HEK293 (cell line): ENCODE results near the gene COL25A1.
A peak's percentile ranks its signal among the peaks of the same experiment; 100 is the strongest.
"Not testable (repeated sequence)": the region's sequence is repeated elsewhere in the genome, so short reads cannot be mapped to it uniquely, and the experiment has no call there.

Source experiments
- CTCF ChIA-PET: fragments of 350-600 bp; formaldehyde crosslinking; extraction: SDS; loops from one replicate; lab custom pipeline; 2021; ENCODE audit warnings: antibody characterized with exemption; lab: Yijun Ruan, JAX
- POLR2A ChIA-PET: fragments of 300-600 bp; formaldehyde crosslinking; extraction: SDS; loops from one replicate; lab custom pipeline; 2020; ENCODE audit warnings: antibody characterized with exemption, inconsistent platforms; lab: Yijun Ruan, JAX
- H3K27ac ChIP-seq: fragments of 200-500 bp; sonication (Bioruptor generic); 2 replicates; pipeline ENCODE4 v1.5.1; 2014; ENCODE audit warnings: low read depth, low read length, control low read depth, inconsistent platforms; ENCODE audit errors: extremely low read depth
- H3K36me3 ChIP-seq, 2 experiments: fragments of 200-500 bp in 1 of 2; sonication (Bioruptor generic) in 1 of 2; 1 replicate in 1 of 2; 2 replicates in 1 of 2; pipeline ENCODE4 v1.5.1; 2014 to 2017; ENCODE audit warnings: inconsistent platforms in 2 of 2, low read length in 2 of 2; ENCODE audit not compliant: control insufficient read depth in 2 of 2, insufficient read depth in 1 of 2
- H3K4me1 ChIP-seq: fragments of 200-500 bp; sonication (Bioruptor generic); 2 replicates; pipeline ENCODE4 v1.5.1; 2014; ENCODE audit warnings: mild to moderate bottlenecking, low read length, inconsistent platforms; ENCODE audit not compliant: control insufficient read depth, insufficient read depth
- H3K4me3 ChIP-seq: 2 replicates; pipeline ENCODE4 v1.5.1; 2011; ENCODE audit warnings: low read depth, mild to moderate bottlenecking, control low read depth, low read length, moderate library complexity
- H3K9me3 ChIP-seq: fragments of 200-500 bp; sonication (Bioruptor generic); 2 replicates; pipeline ENCODE4 v1.5.1; 2014; ENCODE audit warnings: low read depth, low read length, inconsistent platforms; ENCODE audit not compliant: control insufficient read depth, insufficient read depth
- BCL11B ChIP-seq: fragments of 450-650 bp; formaldehyde crosslinking; IDR thresholded peaks from 2 replicates; pipeline ENCODE4 v1.5.1; 2016; ENCODE audit warnings: low read depth, missing biosample characterization, missing genetic modification characterization
- GFI1B ChIP-seq: fragments of 450-650 bp; formaldehyde crosslinking; IDR thresholded peaks from 2 replicates; pipeline ENCODE4 v1.5.1; 2016; ENCODE audit warnings: missing biosample characterization, missing genetic modification characterization
- HOXA7 ChIP-seq: sonication (generic); formaldehyde crosslinking; IDR thresholded peaks from 2 replicates; pipeline ENCODE4 v1.8.1; 2022; ENCODE audit warnings: missing genetic modification reagents, borderline replicate concordance
- KLF10 ChIP-seq: fragments of 450-650 bp; IDR thresholded peaks from 2 replicates; pipeline ENCODE4 v1.5.1; 2018; ENCODE audit warnings: missing biosample characterization, mild to moderate bottlenecking, missing genetic modification characterization
- KLF8 ChIP-seq: fragments of 450-650 bp; formaldehyde crosslinking; IDR thresholded peaks from 2 replicates; pipeline ENCODE4 v1.5.1; 2016; ENCODE audit warnings: missing biosample characterization, missing genetic modification characterization
- REPIN1 ChIP-seq: fragments of 450-650 bp; formaldehyde crosslinking; IDR thresholded peaks from 2 replicates; pipeline ENCODE4 v1.5.1; 2017; ENCODE audit warnings: missing biosample characterization, missing genetic modification characterization, low read depth
- TRIM28 ChIP-seq: IDR thresholded peaks from 2 replicates; pipeline ENCODE4 v1.6.1; 2011; ENCODE audit warnings: low read length, control low read depth, borderline replicate concordance
- ZBTB7A ChIP-seq: fragments of 450-650 bp; formaldehyde crosslinking; IDR thresholded peaks from 2 replicates; pipeline ENCODE4 v1.5.1; 2016; ENCODE audit warnings: low read depth, missing biosample characterization, missing genetic modification characterization
- ZFP41 ChIP-seq: fragments of 450-650 bp; formaldehyde crosslinking; IDR thresholded peaks from 2 replicates; pipeline ENCODE4 v1.5.1; 2016; ENCODE audit warnings: missing biosample characterization, missing genetic modification characterization, borderline replicate concordance
- ZNF114 ChIP-seq: fragments of 450-650 bp; formaldehyde crosslinking; IDR thresholded peaks from 2 replicates; pipeline ENCODE4 v1.5.0; 2017; ENCODE audit warnings: missing biosample characterization, missing genetic modification characterization
- ZNF132 ChIP-seq: fragments of 450-650 bp; formaldehyde crosslinking; IDR thresholded peaks from 2 replicates; pipeline ENCODE4 v1.5.1; 2017; ENCODE audit warnings: missing biosample characterization, missing genetic modification characterization, borderline replicate concordance
- ZNF133 ChIP-seq: fragments of 450-650 bp; formaldehyde crosslinking; IDR thresholded peaks from 2 replicates; pipeline ENCODE4 v1.5.1; 2016; ENCODE audit warnings: missing biosample characterization, missing genetic modification characterization
- ZNF146 ChIP-seq: fragments of 450-650 bp; formaldehyde crosslinking; IDR thresholded peaks from 2 replicates; pipeline ENCODE4 v1.5.1; 2016; ENCODE audit warnings: missing biosample characterization, missing genetic modification characterization
- ZNF274 ChIP-seq, 2 experiments: fragments of 200-500 bp in 1 of 2; fragments of 450-650 bp in 1 of 2; sonication (Bioruptor generic) in 1 of 2; formaldehyde crosslinking in 1 of 2; IDR thresholded peaks; 2 replicates each; pipeline versions ENCODE4 v1.5.1 to v1.6.1; 2014 to 2016; ENCODE audit warnings: borderline replicate concordance in 1 of 2, inconsistent platforms in 1 of 2, low read length in 1 of 2, missing biosample characterization in 1 of 2, missing genetic modification characterization in 1 of 2
- ZNF302 ChIP-seq: fragments of 450-650 bp; formaldehyde crosslinking; IDR thresholded peaks from 2 replicates; pipeline ENCODE4 v1.5.1; 2016; ENCODE audit warnings: missing biosample characterization, missing genetic modification characterization, low read depth
- ZNF324 ChIP-seq: fragments of 450-650 bp; formaldehyde crosslinking; IDR thresholded peaks from 2 replicates; pipeline ENCODE4 v1.5.1; 2016; ENCODE audit warnings: missing biosample characterization, missing genetic modification characterization
- ZNF335 ChIP-seq: fragments of 450-650 bp; formaldehyde crosslinking; conservative IDR thresholded peaks from 2 replicates; pipeline ENCODE4 v1.5.1; 2016; ENCODE audit warnings: missing biosample characterization, missing genetic modification characterization
- ZNF391 ChIP-seq: fragments of 450-650 bp; formaldehyde crosslinking; IDR thresholded peaks from 2 replicates; pipeline ENCODE4 v1.5.1; 2016; ENCODE audit warnings: low read depth, missing biosample characterization, missing genetic modification characterization, borderline replicate concordance
- ZNF394 ChIP-seq: fragments of 450-650 bp; formaldehyde crosslinking; IDR thresholded peaks from 2 replicates; pipeline ENCODE4 v1.5.1; 2016; ENCODE audit warnings: missing biosample characterization, missing genetic modification characterization, mild to moderate bottlenecking, moderate library complexity, borderline replicate concordance
- ZNF529 ChIP-seq: fragments of 450-650 bp; formaldehyde crosslinking; IDR thresholded peaks from 2 replicates; pipeline ENCODE4 v1.5.1; 2017; ENCODE audit warnings: missing genetic modification characterization, missing biosample characterization; ENCODE audit not compliant: insufficient replicate concordance
- ZNF571 ChIP-seq: fragments of 450-650 bp; formaldehyde crosslinking; IDR thresholded peaks from 2 replicates; pipeline ENCODE4 v1.5.0; 2017; ENCODE audit warnings: missing biosample characterization, missing genetic modification characterization
- ZNF600 ChIP-seq: fragments of 450-650 bp; formaldehyde crosslinking; IDR thresholded peaks from 2 replicates; pipeline ENCODE4 v1.5.1; 2016; ENCODE audit warnings: missing biosample characterization, missing genetic modification characterization
- ZNF621 ChIP-seq: fragments of 450-650 bp; formaldehyde crosslinking; IDR thresholded peaks from 2 replicates; pipeline ENCODE4 v1.5.1; 2017; ENCODE audit warnings: missing biosample characterization, missing genetic modification characterization
- ZNF629 ChIP-seq: fragments of 450-650 bp; formaldehyde crosslinking; IDR thresholded peaks from 2 replicates; pipeline ENCODE4 v1.5.1; 2017; ENCODE audit warnings: missing biosample characterization, missing genetic modification characterization
- ZNF654 ChIP-seq: fragments of 450-650 bp; formaldehyde crosslinking; IDR thresholded peaks from 2 replicates; pipeline ENCODE4 v1.5.1; 2016; ENCODE audit warnings: low read depth, missing biosample characterization, missing genetic modification characterization
- ZNF658 ChIP-seq: fragments of 450-650 bp; formaldehyde crosslinking; IDR thresholded peaks from 2 replicates; pipeline ENCODE4; 2016; ENCODE audit warnings: missing biosample characterization, missing genetic modification characterization
- ZNF701 ChIP-seq: fragments of 450-650 bp; formaldehyde crosslinking; IDR thresholded peaks from 2 replicates; pipeline ENCODE4 v1.5.1; 2016; ENCODE audit warnings: missing biosample characterization, missing genetic modification characterization
- ZNF707 ChIP-seq: fragments of 450-650 bp; formaldehyde crosslinking; IDR thresholded peaks from 2 replicates; pipeline ENCODE4 v1.5.1; 2016; ENCODE audit warnings: missing biosample characterization, missing genetic modification characterization
- ZNF785 ChIP-seq: fragments of 450-650 bp; formaldehyde crosslinking; IDR thresholded peaks from 2 replicates; pipeline ENCODE4 v1.5.1; 2016; ENCODE audit warnings: missing biosample characterization, missing genetic modification characterization
- ZSCAN23 ChIP-seq: fragments of 450-650 bp; formaldehyde crosslinking; IDR thresholded peaks from 2 replicates; pipeline ENCODE4 v1.5.1; 2016; ENCODE audit warnings: missing biosample characterization, missing genetic modification characterization
- TF ChIP-seq, protein P1 (sequence below): IDR thresholded peaks from 2 replicates; pipeline ENCODE4 v1.6.1; 2011; ENCODE audit warnings: mild to moderate bottlenecking, low read depth, low read length, borderline replicate concordance
- TF ChIP-seq, protein P2 (sequence below): fragments of 450-650 bp; formaldehyde crosslinking; IDR thresholded peaks from 2 replicates; pipeline ENCODE4 v1.5.1; 2017; ENCODE audit warnings: missing biosample characterization, missing genetic modification characterization

COL25A1 gene

DNA sequence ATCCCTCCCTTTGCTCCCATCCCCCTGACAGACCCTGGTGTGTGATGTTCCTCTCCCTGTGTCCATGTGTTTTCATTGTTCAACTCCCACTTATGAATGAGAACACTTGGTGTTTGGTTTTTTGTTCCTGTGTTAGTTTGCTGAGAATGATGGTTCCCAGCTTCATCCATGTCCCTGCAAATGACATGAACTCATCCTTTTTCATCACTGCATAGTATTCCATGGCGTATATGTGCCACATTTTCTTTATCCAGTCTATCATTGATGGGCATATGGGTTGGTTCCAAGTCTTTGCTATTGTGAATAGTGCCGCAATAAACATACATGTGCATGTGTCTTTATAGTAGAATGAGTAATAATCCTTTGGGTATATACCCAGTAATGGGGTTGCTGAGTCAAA, 164.3 kb downstream of the COL25A1 start:
- H3K27ac ChIP-seq, CTCF ChIA-PET, H3K4me3 ChIP-seq, H3K9me3 ChIP-seq, H3K4me1 ChIP-seq, POLR2A ChIA-PET, H3K36me3 ChIP-seq: not testable (repeated sequence)
- TF ChIP-seq ZNF146 (tag by site-specific recombination), result peak; percentile 79; the same call in 1 of the 2 replicates

DNA sequence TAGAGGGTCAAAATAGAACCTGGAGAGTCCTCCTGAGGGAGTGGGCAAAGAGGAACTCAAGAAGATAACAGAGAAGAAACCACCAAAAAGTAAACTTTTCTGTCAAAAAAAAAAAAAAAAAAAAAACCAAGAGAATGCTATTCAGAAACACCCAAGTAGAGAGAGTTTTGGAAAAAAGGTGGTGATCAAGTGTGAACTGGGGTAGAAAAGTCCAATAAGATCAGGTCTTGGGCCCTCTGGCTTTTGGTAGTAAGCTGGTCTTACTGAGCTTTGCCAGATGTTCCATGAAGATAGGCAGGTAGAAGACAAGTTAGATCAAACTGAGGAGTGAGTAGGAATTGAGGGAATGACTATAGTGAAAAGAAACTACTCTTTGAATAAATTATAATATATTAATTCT, 167.5 kb downstream of the COL25A1 start:
- H3K4me3 ChIP-seq, result no peak overlapping the region
- no peak overlapping the region for H3K27ac ChIP-seq
- CTCF ChIA-PET, result no interaction called here
- POLR2A ChIA-PET, result no interaction called here
- H3K9me3 ChIP-seq, result no peaks in the 10 kb centered on the region
- no peaks in the 10 kb centered on the region for H3K4me1 ChIP-seq
- no peak for TF ChIP-seq ZNF785 (tag by site-specific recombination)
- no peak for TF ChIP-seq ZNF654 (tag by site-specific recombination)
- no peak for TF ChIP-seq GFI1B
- TF ChIP-seq ZNF571, result no peak
- no peak for TF ChIP-seq ZNF658 (tag by site-specific recombination)
- no peak for TF ChIP-seq REPIN1 (tag by site-specific recombination)
- TF ChIP-seq HOXA7 (CRISPR knock-in tag), result no peak
- TF ChIP-seq ZNF335 (tag by site-specific recombination), result no peak
- no peak for TF ChIP-seq ZNF707 (tag by site-specific recombination)
- TF ChIP-seq ZNF114, result no peak
- no peak for TF ChIP-seq ZNF529 (tag by site-specific recombination)
- TF ChIP-seq ZNF302, result no peak
- no peak for TF ChIP-seq TRIM28
- TF ChIP-seq ZBTB7A (tag by site-specific recombination), result no peak
- no peak for TF ChIP-seq ZSCAN23
- no peak for TF ChIP-seq ZNF629
- no peaks in the 10 kb centered on the region for H3K36me3 ChIP-seq

DNA sequence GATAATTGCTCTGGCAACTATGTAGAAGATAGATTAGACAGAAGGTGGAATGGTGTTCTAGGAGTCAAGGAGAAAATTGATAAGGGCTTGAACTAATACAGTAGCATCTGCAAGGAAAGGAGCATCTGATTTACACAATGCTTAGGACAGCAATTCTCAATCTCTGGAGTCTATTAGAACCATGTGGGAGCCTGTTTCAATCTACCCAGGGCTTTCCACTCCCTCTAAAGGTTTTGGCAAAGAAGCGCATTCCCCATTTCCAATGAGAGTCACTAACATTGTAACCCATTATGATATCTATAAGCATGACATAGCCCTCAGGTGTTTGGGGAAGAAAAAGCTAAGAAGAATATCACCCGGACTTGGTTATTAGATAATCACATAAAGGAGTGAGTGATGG, 168.2 kb downstream of the COL25A1 start:
- H3K9me3 ChIP-seq, result no peaks in the 10 kb centered on the region
- POLR2A ChIA-PET, result no interaction called here
- no peaks in the 10 kb centered on the region for H3K36me3 ChIP-seq
- H3K4me1 ChIP-seq, result no peaks in the 10 kb centered on the region
- TF ChIP-seq, protein P1, sequence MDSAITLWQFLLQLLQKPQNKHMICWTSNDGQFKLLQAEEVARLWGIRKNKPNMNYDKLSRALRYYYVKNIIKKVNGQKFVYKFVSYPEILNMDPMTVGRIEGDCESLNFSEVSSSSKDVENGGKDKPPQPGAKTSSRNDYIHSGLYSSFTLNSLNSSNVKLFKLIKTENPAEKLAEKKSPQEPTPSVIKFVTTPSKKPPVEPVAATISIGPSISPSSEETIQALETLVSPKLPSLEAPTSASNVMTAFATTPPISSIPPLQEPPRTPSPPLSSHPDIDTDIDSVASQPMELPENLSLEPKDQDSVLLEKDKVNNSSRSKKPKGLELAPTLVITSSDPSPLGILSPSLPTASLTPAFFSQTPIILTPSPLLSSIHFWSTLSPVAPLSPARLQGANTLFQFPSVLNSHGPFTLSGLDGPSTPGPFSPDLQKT, result no peak
- TF ChIP-seq ZNF391 (tag by site-specific recombination) (no peak), ZNF621 (tag by site-specific recombination) (no peak), ZNF324 (tag by site-specific recombination) (no peak), ZNF629 (no peak), BCL11B (tag by site-specific recombination) (no peak), ZNF133 (tag by site-specific recombination) (no peak), ZNF600 (tag by site-specific recombination) (no peak), ZNF132 (tag by site-specific recombination) (no peak), ZFP41 (tag by site-specific recombination) (no peak), ZNF274 (IDR thresholded peaks at IDR 0.05; ENCODE audit: low read length) (no peak), ZNF274 (tag by site-specific recombination; IDR thresholded peaks at IDR 0.05; ENCODE audit: borderline replicate concordance) (no peak), ZNF394 (tag by site-specific recombination) (no peak), KLF8 (tag by site-specific recombination) (no peak), KLF10 (tag by site-specific recombination) (no peak), ZNF701 (tag by site-specific recombination) (no peak)
- TF ChIP-seq, protein P2, sequence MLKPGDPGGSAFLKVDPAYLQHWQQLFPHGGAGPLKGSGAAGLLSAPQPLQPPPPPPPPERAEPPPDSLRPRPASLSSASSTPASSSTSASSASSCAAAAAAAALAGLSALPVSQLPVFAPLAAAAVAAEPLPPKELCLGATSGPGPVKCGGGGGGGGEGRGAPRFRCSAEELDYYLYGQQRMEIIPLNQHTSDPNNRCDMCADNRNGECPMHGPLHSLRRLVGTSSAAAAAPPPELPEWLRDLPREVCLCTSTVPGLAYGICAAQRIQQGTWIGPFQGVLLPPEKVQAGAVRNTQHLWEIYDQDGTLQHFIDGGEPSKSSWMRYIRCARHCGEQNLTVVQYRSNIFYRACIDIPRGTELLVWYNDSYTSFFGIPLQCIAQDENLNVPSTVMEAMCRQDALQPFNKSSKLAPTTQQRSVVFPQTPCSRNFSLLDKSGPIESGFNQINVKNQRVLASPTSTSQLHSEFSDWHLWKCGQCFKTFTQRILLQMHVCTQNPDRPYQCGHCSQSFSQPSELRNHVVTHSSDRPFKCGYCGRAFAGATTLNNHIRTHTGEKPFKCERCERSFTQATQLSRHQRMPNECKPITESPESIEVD, result no peak
- CTCF ChIA-PET, result no interaction called here
- H3K4me3 ChIP-seq, result no peak overlapping the region
- no peak overlapping the region for H3K27ac ChIP-seq
